SU-DHL-6 (cell line): Measurements from ENCODE around the gene GATAD2B.

Experiments used
- H2AFZ ChIP-seq: fragments of 200-600 bp; sonication (generic); 2 replicates; pipeline ENCODE4 v1.6.1; 2014; ENCODE audit warnings: low read depth, mild to moderate bottlenecking, moderate library complexity, mixed read lengths, antibody characterized with exemption, low read length; ENCODE audit not compliant: severe bottlenecking
- H3F3A ChIP-seq: fragments of 200-600 bp; shearing (Covaris generic); 2 replicates; pipeline ENCODE4 v1.6.0; 2016; ENCODE audit warnings: antibody characterized with exemption, mild to moderate bottlenecking; ENCODE audit not compliant: insufficient read depth
- H3K27ac ChIP-seq: fragments of 200-600 bp; sonication (generic); 2 replicates; pipeline ENCODE4 v1.5.1; 2016; ENCODE audit warnings: low read depth, mild to moderate bottlenecking, low read length, moderate library complexity, mixed read lengths
- H3K27me3 ChIP-seq: fragments of 200-600 bp; sonication (generic), shearing (Covaris generic); 2 replicates; pipeline ENCODE4 v1.6.0; 2014; ENCODE audit warnings: mild to moderate bottlenecking, low read length
- H3K36me3 ChIP-seq: fragments of 200-600 bp; sonication (generic); 2 replicates; pipeline ENCODE4 v1.6.1; 2014; ENCODE audit warnings: mild to moderate bottlenecking, low read length, mixed read lengths
- H3K4me2 ChIP-seq: fragments of 300-600, 200-600 bp; shearing (Covaris generic), sonication (generic); 2 replicates; pipeline ENCODE4 v1.6.0; 2014; ENCODE audit warnings: low read length, low read depth, mild to moderate bottlenecking; ENCODE audit not compliant: poor library complexity, severe bottlenecking
- H3K4me3 ChIP-seq: fragments of 200-600 bp; sonication (generic); 2 replicates; pipeline ENCODE4 v1.5.1; 2014; ENCODE audit warnings: antibody characterized with exemption, low read length, mild to moderate bottlenecking, mixed read lengths; ENCODE audit not compliant: insufficient read depth, poor library complexity, severe bottlenecking
- H3K79me2 ChIP-seq: fragments of 200-600 bp; sonication (generic); 2 replicates; pipeline ENCODE4 v1.6.1; 2014; ENCODE audit warnings: mild to moderate bottlenecking, low read length, moderate library complexity; ENCODE audit not compliant: insufficient read depth
- H3K9ac ChIP-seq: fragments of 200-600 bp; sonication (generic); 2 replicates; pipeline ENCODE4 v1.7.0; 2014; ENCODE audit warnings: mild to moderate bottlenecking, low read length
- H3K9me2 ChIP-seq: fragments of 200-600 bp; sonication (generic); replicated peaks from 2 replicates; pipeline ENCODE4 v1.6.1; 2014; ENCODE audit warnings: low read length; ENCODE audit not compliant: insufficient read depth
- H3K9me3 ChIP-seq: fragments of 200-600 bp; sonication (generic); 2 replicates; pipeline ENCODE4 v1.6.1; 2014; ENCODE audit warnings: low read length, mixed read lengths; ENCODE audit not compliant: insufficient read depth
- H4K20me1 ChIP-seq: fragments of 200-600 bp; sonication (generic); 2 replicates; pipeline ENCODE4 v1.6.1; 2014; ENCODE audit warnings: low read depth, mild to moderate bottlenecking, antibody characterized with exemption, low read length, moderate library complexity, mixed read lengths
- CTCF ChIP-seq: fragments of 200-600 bp; sonication (generic); IDR thresholded peaks from one replicate; pipeline ENCODE4 v1.5.1; 2017; ENCODE audit warnings: antibody characterized with exemption, mild to moderate bottlenecking, low read length, moderate library complexity; ENCODE audit not compliant: insufficient read depth, poor library complexity, severe bottlenecking
- EZH2phosphoT487 ChIP-seq: fragments of 200-600 bp; sonication (generic), shearing (Covaris generic); conservative IDR thresholded peaks from 2 replicates; pipeline ENCODE4 v1.6.1; 2018; ENCODE audit warnings: mild to moderate bottlenecking, antibody characterized with exemption, low read length, moderate library complexity, mixed read lengths

Gene GATAD2B

GRCh38 chr1:153775458-153776327 lies 147.1 kb downstream of the GATAD2B start:
- H2AFZ ChIP-seq: peak overlapping the region; percentile 83

GRCh38 chr1:153774780-153775457 lies 147.9 kb downstream of the GATAD2B start, which contains the start of gene SLC27A3:
SLC27A3 (plus strand) TSS chr1:153775407; CDS start chr1:153775498, 91 bp downstream.
- no peaks in the 10 kb centered on the region for H3K36me3 ChIP-seq
- peak within 1 kb of the TSS; percentile 65 for H3K4me3 ChIP-seq
- H3K9me3 ChIP-seq: no peaks in the 10 kb centered on the region
- H2AFZ ChIP-seq: peak within 1 kb of the TSS; percentile 83
- H3K4me2 ChIP-seq: peak within 1 kb of the TSS; percentile 66
- no peaks in the 10 kb centered on the region for H3K27me3 ChIP-seq
- no peaks in the 10 kb centered on the region for H3K9me2 ChIP-seq
- TF ChIP-seq EZH2phosphoT487: no peak
- TF ChIP-seq CTCF: no peak
- H4K20me1 ChIP-seq: no peaks in the 10 kb centered on the region
- H3K9ac ChIP-seq: peak within 1 kb of the TSS; percentile 70
- H3K79me2 ChIP-seq: no peaks in the 10 kb centered on the region
- H3K27ac ChIP-seq: peak within 1 kb of the TSS; percentile 64
- peaks cover 4% of the 10 kb centered on the region; the same call in 1 of the 2 replicates for H3F3A ChIP-seq

More at GRCh38 chr1:153775458-153776327, 147.1 kb downstream of the GATAD2B start:
- H3K9me3 ChIP-seq: no peaks in the 10 kb centered on the region
- peak overlapping the region; percentile 64 for H3K27ac ChIP-seq
- no peak for TF ChIP-seq CTCF
- TF ChIP-seq EZH2phosphoT487: no peak
- no peaks in the 10 kb centered on the region for H3K9me2 ChIP-seq
- no peaks in the 10 kb centered on the region for H3K79me2 ChIP-seq
- no peaks in the 10 kb centered on the region for H3K27me3 ChIP-seq
- H4K20me1 ChIP-seq: no peaks in the 10 kb centered on the region
- no peaks in the 10 kb centered on the region for H3K36me3 ChIP-seq
- H3F3A ChIP-seq: peaks cover 4% of the 10 kb centered on the region; the same call in 1 of the 2 replicates
- H3K9ac ChIP-seq: peak overlapping the region; percentile 70
- H3K4me3 ChIP-seq: peak overlapping the region; percentile 65
- H3K4me2 ChIP-seq: peak overlapping the region; percentile 66

GRCh38 chr1:153774026-153774595 lies 148.7 kb downstream of the GATAD2B start:
- TF ChIP-seq CTCF: no peak
- no peak for TF ChIP-seq EZH2phosphoT487
- Histone ChIP-seq H3K9me3 (no peaks in the 10 kb centered on the region), H3K4me2 (no peak overlapping the region), H3K4me3 (no peak overlapping the region), H2AFZ (no peak overlapping the region), H3K27ac (no peak overlapping the region), H3K79me2 (no peaks in the 10 kb centered on the region), H3F3A (peaks cover 4% of the 10 kb centered on the region; the same call in 1 of the 2 replicates), H3K9ac (no peak overlapping the region), H4K20me1 (no peaks in the 10 kb centered on the region), H3K9me2 (no peaks in the 10 kb centered on the region), H3K27me3 (no peaks in the 10 kb centered on the region), H3K36me3 (no peaks in the 10 kb centered on the region)
